Measurements from ENCODE around the gene ATRX.

The ATRX gene

GRCh38 chrX:77679144-77679543 is 106.9 kb downstream of the ATRX start:
- CTCF ChIA-PET, result no interaction called here
- no peak for DNase-seq (ENCODE audit: extremely low spot score)
- TF ChIP-seq TARDBP (IDR thresholded peaks at IDR 0.05) (no peak), FOXK2 (IDR thresholded peaks at IDR 0.05) (no peak), SP1 (IDR thresholded peaks at IDR 0.05) (no peak), HDGF (IDR thresholded peaks at IDR 0.05; ENCODE audit: borderline replicate concordance) (no peak), BHLHE40 (IDR thresholded peaks at IDR 0.05; ENCODE audit: borderline replicate concordance) (no peak), LEF1 (IDR thresholded peaks at IDR 0.05; ENCODE audit: borderline replicate concordance) (no peak), ELF4 (IDR thresholded peaks at IDR 0.05) (no peak), FOXM1 (IDR thresholded peaks at IDR 0.05; ENCODE audit: borderline replicate concordance) (no peak), NFRKB (IDR thresholded peaks at IDR 0.05) (no peak), CTBP1 (IDR thresholded peaks at IDR 0.05; ENCODE audit: borderline replicate concordance) (no peak), SUZ12 (IDR thresholded peaks at IDR 0.05) (no peak), L3MBTL2 (conservative IDR thresholded peaks at IDR 0.05) (no peak), PKNOX1 (IDR thresholded peaks at IDR 0.05) (no peak), ARNT (IDR thresholded peaks at IDR 0.05) (no peak), FOXA1 (IDR thresholded peaks at IDR 0.05) (no peak), ZNF384 (IDR thresholded peaks at IDR 0.05) (no peak)
- POLR2A ChIA-PET, result no interaction called here

GRCh38 chrX:77675986-77676385 is 110.0 kb downstream of the ATRX start:
- TF ChIP-seq ARNT (IDR thresholded peaks at IDR 0.05), result no peak
- no peak for TF ChIP-seq FOXM1 (IDR thresholded peaks at IDR 0.05; ENCODE audit: borderline replicate concordance)
- TF ChIP-seq NFRKB (IDR thresholded peaks at IDR 0.05), result no peak
- TF ChIP-seq L3MBTL2 (conservative IDR thresholded peaks at IDR 0.05), result no peak
- TF ChIP-seq LEF1 (IDR thresholded peaks at IDR 0.05; ENCODE audit: borderline replicate concordance), result no peak
- no peak for TF ChIP-seq FOXK2 (IDR thresholded peaks at IDR 0.05)
- TF ChIP-seq SUZ12 (IDR thresholded peaks at IDR 0.05), result no peak
- POLR2A ChIA-PET, result no interaction called here
- no peak for DNase-seq (ENCODE audit: extremely low spot score)
- CTCF ChIA-PET, result no interaction called here

GRCh38 chrX:77668391-77669237 is 117.4 kb downstream of the ATRX start:
- no peak for DNase-seq (ENCODE audit: extremely low spot score)
- CTCF ChIA-PET, result no interaction called here
- POLR2A ChIA-PET, result no interaction called here
- TF ChIP-seq SP1 (IDR thresholded peaks at IDR 0.05) (no peak), ARNT (IDR thresholded peaks at IDR 0.05) (no peak)

- no peak for DNase-seq (ENCODE audit: extremely low spot score)
- ChIA-PET POLR2A (no interaction called here), CTCF (no interaction called here)
- no peak for TF ChIP-seq LEF1 (IDR thresholded peaks at IDR 0.05; ENCODE audit: borderline replicate concordance)
- TF ChIP-seq ELF4 (IDR thresholded peaks at IDR 0.05), result no peak
- TF ChIP-seq CTBP1 (IDR thresholded peaks at IDR 0.05; ENCODE audit: borderline replicate concordance), result no peak
- TF ChIP-seq NFRKB (IDR thresholded peaks at IDR 0.05), result no peak
- TF ChIP-seq PKNOX1 (IDR thresholded peaks at IDR 0.05), result no peak
- no peak for TF ChIP-seq ARNT (IDR thresholded peaks at IDR 0.05)
- TF ChIP-seq FOXM1 (IDR thresholded peaks at IDR 0.05; ENCODE audit: borderline replicate concordance), result no peak
- TF ChIP-seq SP1 (IDR thresholded peaks at IDR 0.05), result no peak
Observed at GRCh38 chrX:77658886-77659285, 127.1 kb downstream of the ATRX start.

GRCh38 chrX:77652095-77652494 is 133.9 kb downstream of the ATRX start:
- ChIA-PET POLR2A (no interaction called here), CTCF (no interaction called here)
- no peak for DNase-seq (ENCODE audit: extremely low spot score)
- TF ChIP-seq ZNF384 (IDR thresholded peaks at IDR 0.05) (no peak), NFRKB (IDR thresholded peaks at IDR 0.05) (no peak)

GRCh38 chrX:77640702-77641101 is 145.3 kb downstream of the ATRX start:
- TF ChIP-seq SUZ12 (IDR thresholded peaks at IDR 0.05) (no peak), FOXM1 (IDR thresholded peaks at IDR 0.05; ENCODE audit: borderline replicate concordance) (no peak), HDGF (IDR thresholded peaks at IDR 0.05; ENCODE audit: borderline replicate concordance) (no peak), PKNOX1 (IDR thresholded peaks at IDR 0.05) (no peak), LEF1 (IDR thresholded peaks at IDR 0.05; ENCODE audit: borderline replicate concordance) (no peak), ARNT (IDR thresholded peaks at IDR 0.05) (no peak), BHLHE40 (IDR thresholded peaks at IDR 0.05; ENCODE audit: borderline replicate concordance) (no peak), L3MBTL2 (conservative IDR thresholded peaks at IDR 0.05) (no peak), CTBP1 (IDR thresholded peaks at IDR 0.05; ENCODE audit: borderline replicate concordance) (no peak), NFRKB (IDR thresholded peaks at IDR 0.05) (no peak), FOXK2 (IDR thresholded peaks at IDR 0.05) (no peak), SP1 (IDR thresholded peaks at IDR 0.05) (no peak), ELF4 (IDR thresholded peaks at IDR 0.05) (no peak), TARDBP (IDR thresholded peaks at IDR 0.05) (no peak), ZNF384 (IDR thresholded peaks at IDR 0.05) (no peak), FOXA1 (IDR thresholded peaks at IDR 0.05) (no peak)
- ChIA-PET POLR2A (no interaction called here), CTCF (no interaction called here)
- no peak for DNase-seq (ENCODE audit: extremely low spot score)

GRCh38 chrX:77639820-77640219 is 146.2 kb downstream of the ATRX start:
- ChIA-PET POLR2A (no interaction called here), CTCF (no interaction called here)
- no peak for TF ChIP-seq TARDBP (IDR thresholded peaks at IDR 0.05)
- no peak for TF ChIP-seq SP1 (IDR thresholded peaks at IDR 0.05)
- TF ChIP-seq L3MBTL2 (conservative IDR thresholded peaks at IDR 0.05), result no peak
- no peak for TF ChIP-seq ARNT (IDR thresholded peaks at IDR 0.05)
- TF ChIP-seq ZNF384 (IDR thresholded peaks at IDR 0.05), result no peak
- no peak for TF ChIP-seq SUZ12 (IDR thresholded peaks at IDR 0.05)
- no peak for TF ChIP-seq CTBP1 (IDR thresholded peaks at IDR 0.05; ENCODE audit: borderline replicate concordance)
- TF ChIP-seq FOXM1 (IDR thresholded peaks at IDR 0.05; ENCODE audit: borderline replicate concordance), result no peak
- TF ChIP-seq FOXA1 (IDR thresholded peaks at IDR 0.05), result no peak
- no peak for TF ChIP-seq PKNOX1 (IDR thresholded peaks at IDR 0.05)
- TF ChIP-seq LEF1 (IDR thresholded peaks at IDR 0.05; ENCODE audit: borderline replicate concordance), result no peak
- no peak for TF ChIP-seq NFRKB (IDR thresholded peaks at IDR 0.05)
- DNase-seq (ENCODE audit: extremely low spot score), result no peak

Measured in HEK293T (cell line).